ENCODE measurements around the gene FGF6.
"Not testable (repeated sequence)": the region's sequence is repeated elsewhere in the genome, so short reads cannot be mapped to it uniquely, and the experiment has no call there.

Gene FGF6

GRCh38 chr12:4424422-4424821 is 21.2 kb downstream of the FGF6 start:
- DNase-seq (ENCODE audit: low read depth) = no peak
- H3K4me3 ChIP-seq (ENCODE audit: low read depth, low read length) = no peak overlapping the region

- DNase-seq (ENCODE audit: low read depth) = no peak
- H3K4me3 ChIP-seq (ENCODE audit: low read depth, low read length) = no peak overlapping the region
These were observed 22.0 kb downstream of the FGF6 start for GRCh38 chr12:4423528-4424195.

GRCh38 chr12:4422985-4423384 is 22.6 kb downstream of the FGF6 start:
- H3K4me3 ChIP-seq (ENCODE audit: low read depth, low read length) = no peak overlapping the region
- no peak for DNase-seq (ENCODE audit: low read depth)

- H3K4me3 ChIP-seq (ENCODE audit: low read depth, low read length) = no peak overlapping the region
- DNase-seq (ENCODE audit: low read depth) = no peak
These were observed 24.0 kb downstream of the FGF6 start for GRCh38 chr12:4421590-4422031.

GRCh38 chr12:4420138-4420670 is 25.4 kb downstream of the FGF6 start:
- no peak for DNase-seq (ENCODE audit: low read depth)
- H3K4me3 ChIP-seq (ENCODE audit: low read depth, low read length) = no peak overlapping the region

GRCh38 chr12:4418913-4419312 is 26.7 kb downstream of the FGF6 start:
- no peak for DNase-seq (ENCODE audit: low read depth)
- H3K4me3 ChIP-seq (ENCODE audit: low read depth, low read length) = no peak overlapping the region

GRCh38 chr12:4417936-4418335 is 27.7 kb downstream of the FGF6 start:
- no peak overlapping the region for H3K4me3 ChIP-seq (ENCODE audit: low read depth, low read length)
- DNase-seq (ENCODE audit: low read depth) = no peak

- H3K4me3 ChIP-seq (ENCODE audit: low read depth, low read length) = no peak overlapping the region
- no peak for DNase-seq (ENCODE audit: low read depth)
These were observed 28.2 kb downstream of the FGF6 start for GRCh38 chr12:4417455-4417854.

- H3K4me3 ChIP-seq (ENCODE audit: low read depth, low read length) = no peak overlapping the region
- no peak for DNase-seq (ENCODE audit: low read depth)
These were observed 29.3 kb downstream of the FGF6 start for GRCh38 chr12:4416276-4416675.

- no peak for DNase-seq (ENCODE audit: low read depth)
- H3K4me3 ChIP-seq (ENCODE audit: low read depth, low read length) = no peak overlapping the region
These were observed 33.1 kb downstream of the FGF6 start for GRCh38 chr12:4412465-4412864.

GRCh38 chr12:4412056-4412455 is 33.6 kb downstream of the FGF6 start:
- no peak overlapping the region for H3K4me3 ChIP-seq (ENCODE audit: low read depth, low read length)
- no peak for DNase-seq (ENCODE audit: low read depth)

- H3K4me3 ChIP-seq (ENCODE audit: low read depth, low read length) = no peak overlapping the region
- DNase-seq (ENCODE audit: low read depth) = no peak
These were observed 38.5 kb downstream of the FGF6 start for GRCh38 chr12:4407136-4407535.

GRCh38 chr12:4404877-4405637 is 40.6 kb downstream of the FGF6 start:
- H3K4me3 ChIP-seq (ENCODE audit: low read depth, low read length); DNase-seq (ENCODE audit: low read depth): not testable (repeated sequence)

- DNase-seq (ENCODE audit: low read depth) = no peak
- H3K4me3 ChIP-seq (ENCODE audit: low read depth, low read length) = no peak overlapping the region
These were observed 42.6 kb downstream of the FGF6 start for GRCh38 chr12:4402996-4403395.

- no peak overlapping the region for H3K4me3 ChIP-seq (ENCODE audit: low read depth, low read length)
- DNase-seq (ENCODE audit: low read depth) = no peak
These were observed 44.5 kb downstream of the FGF6 start for GRCh38 chr12:4401117-4401516.

GRCh38 chr12:4395818-4396217 is 49.8 kb downstream of the FGF6 start:
- DNase-seq (ENCODE audit: low read depth) = no peak
- H3K4me3 ChIP-seq (ENCODE audit: low read depth, low read length) = no peak overlapping the region

- no peak for DNase-seq (ENCODE audit: low read depth)
- H3K4me3 ChIP-seq (ENCODE audit: low read depth, low read length) = no peak overlapping the region
These were observed 52.4 kb downstream of the FGF6 start for GRCh38 chr12:4393211-4393610.

- no peak overlapping the region for H3K4me3 ChIP-seq (ENCODE audit: low read depth, low read length)
- no peak for DNase-seq (ENCODE audit: low read depth)
These were observed 53.3 kb downstream of the FGF6 start for GRCh38 chr12:4392223-4392742.

- H3K4me3 ChIP-seq (ENCODE audit: low read depth, low read length) = no peak overlapping the region
- no peak for DNase-seq (ENCODE audit: low read depth)
These were observed 57.0 kb downstream of the FGF6 start for GRCh38 chr12:4388662-4389061.

- no peak overlapping the region for H3K4me3 ChIP-seq (ENCODE audit: low read depth, low read length)
- DNase-seq (ENCODE audit: low read depth) = no peak
These were observed 57.6 kb downstream of the FGF6 start for GRCh38 chr12:4388032-4388431.

- H3K4me3 ChIP-seq (ENCODE audit: low read depth, low read length) = no peak overlapping the region
These were observed 58.0 kb downstream of the FGF6 start for GRCh38 chr12:4387607-4388006.

More at GRCh38 chr12:4387607-4388006, 58.0 kb downstream of the FGF6 start:
- no peak for DNase-seq (ENCODE audit: low read depth)

Data from skeletal muscle cell (primary cell).